OCI-LY1 (cell line): ENCODE data around the gene LTA4H.
A peak's percentile ranks its signal among the peaks of the same experiment; 100 is the strongest.

ENCODE experiments used
- H2AFZ ChIP-seq: fragments of 200-600 bp; sonication (generic), shearing (Covaris generic); 2 replicates; pipeline ENCODE4 v1.6.0; 2014; ENCODE audit warnings: antibody characterized with exemption, mild to moderate bottlenecking, low read length
- H3F3A ChIP-seq: fragments of 200-600 bp; sonication (generic), shearing (Covaris generic); 2 replicates; pipeline ENCODE4 v1.6.0; 2014; ENCODE audit warnings: mild to moderate bottlenecking, antibody characterized with exemption, low read length, moderate library complexity; ENCODE audit not compliant: insufficient read depth
- H3K27ac ChIP-seq: fragments of 200-600 bp; sonication (generic); 2 replicates; pipeline ENCODE4 v1.5.1; 2014; ENCODE audit warnings: low read length, mixed run types, mild to moderate bottlenecking, low read depth; ENCODE audit not compliant: poor library complexity, severe bottlenecking
- H3K27me3 ChIP-seq: fragments of 200-600 bp; sonication (generic); 2 replicates; pipeline ENCODE4 v1.6.0; 2014; ENCODE audit warnings: antibody characterized with exemption, mild to moderate bottlenecking, low read length, moderate library complexity; ENCODE audit not compliant: insufficient read depth
- H3K36me3 ChIP-seq: fragments of 200-600 bp; sonication (generic); 2 replicates; pipeline ENCODE4 v1.6.1; 2014; ENCODE audit warnings: mild to moderate bottlenecking, antibody characterized with exemption, low read length, moderate library complexity, mixed read lengths; ENCODE audit not compliant: insufficient read depth
- H3K4me1 ChIP-seq: fragments of 200-600 bp; sonication (generic); 2 replicates; pipeline ENCODE4 v1.5.1; 2014; ENCODE audit warnings: mild to moderate bottlenecking, low read length, moderate library complexity; ENCODE audit not compliant: insufficient read depth, severe bottlenecking
- H3K4me2 ChIP-seq: fragments of 200-600 bp; sonication (generic), shearing (Covaris generic); 2 replicates; pipeline ENCODE4 v1.6.1; 2014; ENCODE audit warnings: low read length
- H3K4me3 ChIP-seq: fragments of 200-600 bp; sonication (generic); 2 replicates; pipeline ENCODE4 v1.5.1; 2014; ENCODE audit warnings: low read length, low read depth, mild to moderate bottlenecking, mixed read lengths; ENCODE audit not compliant: poor library complexity, severe bottlenecking
- H3K79me2 ChIP-seq: fragments of 200-600 bp; shearing (Covaris generic); 2 replicates; pipeline ENCODE4 v1.6.1; 2016; ENCODE audit warnings: mixed run types, low read length, mixed read lengths; ENCODE audit not compliant: insufficient read depth
- H3K9ac ChIP-seq: fragments of 200-600 bp; sonication (generic), shearing (Covaris generic); 2 replicates; pipeline ENCODE4 v1.6.1; 2014; ENCODE audit warnings: mild to moderate bottlenecking, low read length, mixed read lengths
- H3K9me2 ChIP-seq: fragments of 200-600 bp; sonication (generic), shearing (Covaris generic); 2 replicates; pipeline ENCODE4 v1.6.1; 2014; ENCODE audit warnings: low read depth, mild to moderate bottlenecking, low read length, mixed read lengths
- H3K9me3 ChIP-seq: fragments of 200-600 bp; shearing (Covaris generic); 2 replicates; pipeline ENCODE4 v1.6.1; 2014; ENCODE audit warnings: low read length, mixed read lengths
- H4K20me1 ChIP-seq: fragments of 200-600 bp; sonication (generic), shearing (Covaris generic); 2 replicates; pipeline ENCODE4 v1.6.0; 2016; ENCODE audit warnings: mild to moderate bottlenecking, low read length; ENCODE audit not compliant: insufficient read depth
- CTCF ChIP-seq: fragments of 200-600 bp; sonication (generic), shearing (Covaris generic); IDR thresholded peaks from 2 replicates; pipeline ENCODE4 v1.5.1; 2017; ENCODE audit warnings: mild to moderate bottlenecking, antibody characterized with exemption, low read length, moderate library complexity, mixed read lengths
- EZH2 ChIP-seq: fragments of 200-600 bp; sonication (generic), shearing (Covaris generic); IDR thresholded peaks from 2 replicates; pipeline ENCODE4 v1.8.0; 2017; ENCODE audit warnings: borderline replicate concordance, mixed run types, mild to moderate bottlenecking, antibody characterized with exemption, low read length, moderate library complexity, mixed read lengths

LTA4H gene

GRCh38 chr12:95966287-95966870, 69.0 kb downstream of the LTA4H start:
- Histone ChIP-seq H3K27me3 (no peaks in the 10 kb centered on the region), H2AFZ (no peak overlapping the region), H3K4me3 (no peak overlapping the region), H3K4me2 (no peak overlapping the region), H4K20me1 (no peaks in the 10 kb centered on the region), H3K27ac (no peak overlapping the region), H3F3A (no peaks in the 10 kb centered on the region), H3K4me1 (no peaks in the 10 kb centered on the region), H3K9me3 (no peaks in the 10 kb centered on the region), H3K79me2 (no peaks in the 10 kb centered on the region), H3K9me2 (no peaks in the 10 kb centered on the region), H3K36me3 (no peaks in the 10 kb centered on the region), H3K9ac (no peak overlapping the region)
- TF ChIP-seq CTCF (no peak), EZH2 (no peak)

DNA sequence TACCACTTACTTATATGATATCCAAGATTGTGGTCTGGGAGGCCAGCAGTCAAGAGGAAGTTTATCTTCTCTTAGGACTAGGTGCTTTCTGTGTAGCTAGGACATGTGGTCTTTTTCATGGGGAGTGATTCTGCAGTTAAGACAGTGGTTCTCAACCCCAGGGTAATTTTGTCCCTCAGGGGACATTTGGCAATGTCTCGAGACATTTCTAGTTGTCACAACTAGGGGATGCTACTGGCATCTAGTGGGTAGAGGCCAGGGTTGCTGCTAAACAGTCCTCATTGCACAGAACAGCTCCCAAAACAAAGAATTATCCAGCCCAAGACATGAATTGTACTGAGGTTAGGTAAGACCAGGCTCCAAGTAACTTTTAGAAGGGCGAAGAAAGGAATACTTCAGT, 72.3 kb downstream of the LTA4H start:
- Histone ChIP-seq H3K4me3 (no peak overlapping the region), H3K4me2 (no peak overlapping the region), H3K79me2 (no peaks in the 10 kb centered on the region), H4K20me1 (no peaks in the 10 kb centered on the region), H2AFZ (no peak overlapping the region), H3K9me2 (no peaks in the 10 kb centered on the region), H3K4me1 (no peaks in the 10 kb centered on the region), H3K27me3 (no peaks in the 10 kb centered on the region), H3F3A (no peaks in the 10 kb centered on the region), H3K36me3 (no peaks in the 10 kb centered on the region), H3K9me3 (no peaks in the 10 kb centered on the region), H3K27ac (no peak overlapping the region), H3K9ac (no peak overlapping the region)
- TF ChIP-seq EZH2 (no peak), CTCF (peak; percentile 22; the same call in 1 of the 2 replicates)

DNA sequence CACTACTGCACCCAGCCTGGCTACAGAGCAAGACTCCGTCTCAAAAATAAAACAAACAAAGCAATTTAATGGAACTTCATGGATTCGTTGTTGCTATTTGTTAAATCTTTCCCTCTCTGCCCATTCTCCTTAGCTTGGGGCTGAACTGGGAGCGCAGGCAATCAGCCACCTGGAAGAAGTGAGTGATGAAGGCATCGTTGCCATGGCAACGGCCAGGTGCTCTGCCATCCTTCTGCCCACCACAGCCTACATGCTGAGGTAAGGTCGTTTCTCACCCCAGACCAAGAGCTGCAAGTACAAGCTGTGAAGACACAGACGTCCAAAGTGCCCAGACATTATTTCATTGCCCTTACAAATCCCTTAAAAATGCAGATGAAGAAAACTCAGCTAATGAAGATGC, 73.2 kb downstream of the LTA4H start:
- Histone ChIP-seq H4K20me1 (no peaks in the 10 kb centered on the region), H3K9ac (no peak overlapping the region), H3K4me1 (no peaks in the 10 kb centered on the region), H3K79me2 (no peaks in the 10 kb centered on the region), H3K36me3 (no peaks in the 10 kb centered on the region), H3K9me2 (no peaks in the 10 kb centered on the region), H2AFZ (no peak overlapping the region), H3K27ac (no peak overlapping the region), H3K4me2 (no peak overlapping the region), H3K9me3 (no peaks in the 10 kb centered on the region), H3K4me3 (no peak overlapping the region), H3F3A (no peaks in the 10 kb centered on the region), H3K27me3 (no peaks in the 10 kb centered on the region)
- TF ChIP-seq EZH2 (no peak), CTCF (no peak)
